Uterus (tissue), 2 donors: Measurements from ENCODE around the gene USP25.

Source experiments
- CTCF ChIP-seq, 4 experiments: fragments of 200-600 bp in 2 of 4; fragments of 450-650 bp in 2 of 4; sonication (generic) in 2 of 4; IDR thresholded peaks; one replicate each; pipeline ENCODE4 v1.5.1; 2016 to 2019; ENCODE audit warnings: antibody characterized with exemption in 4 of 4, mild to moderate bottlenecking in 2 of 4, moderate library complexity in 1 of 4
- POLR2A ChIP-seq, 2 donors: fragments of 450-650 bp; IDR thresholded peaks; one replicate each; pipeline ENCODE4 v1.6.1; 2016; ENCODE audit warnings: antibody characterized with exemption in 2 of 2, mild to moderate bottlenecking in 1 of 2, moderate library complexity in 1 of 2

GRCh38 chr21:15776818-15777217, 47.0 kb downstream of the USP25 start:
- TF ChIP-seq CTCF (IDR thresholded peaks at IDR 0.05) (no peak), POLR2A (IDR thresholded peaks at IDR 0.05) (no peak)
